Upper lobe of left lung (tissue), 6 donors: Measurements from ENCODE around the gene FNTB. TPM values are rescaled to one million over a fixed set of nuclear protein-coding genes. Genes with fewer than 3 reads are reported as not detected.

ENCODE experiments used
- ATAC-seq, 2 donors: fragments of 200-7000 bp; cut with Tn5 transposase; one replicate each; pipeline ENCODE4 v1.9.1; 2022; ENCODE audit warnings: mild to moderate bottlenecking in 2 of 2, moderate library complexity in 2 of 2; ENCODE audit not compliant: low FRiP score in 2 of 2
- DNase-seq, 2 donors: peaks; one replicate each; pipeline ENCODE4 v3.0.0-alpha.2; 2019 to 2020
- H3K27ac ChIP-seq, 4 donors: fragments of 200-600 bp; sonication (generic); one replicate each; pipeline ENCODE4 v1.5.1; 2016 to 2019
- H3K27me3 ChIP-seq, 4 donors: fragments of 200-600 bp; sonication (generic); one replicate each; pipeline ENCODE4 v1.5.1; 2017 to 2019
- H3K36me3 ChIP-seq, 4 donors: fragments of 200-600 bp; sonication (generic); one replicate each; pipeline ENCODE4 v1.5.1; 2016 to 2019
- H3K4me1 ChIP-seq, 4 donors: fragments of 200-600 bp; sonication (generic); one replicate each; pipeline ENCODE4 v1.5.1; 2018 to 2019
- H3K4me3 ChIP-seq, 4 donors: fragments of 200-600 bp; sonication (generic); one replicate each; pipeline ENCODE4 v1.5.1; 2017 to 2019; ENCODE audit warnings: mild to moderate bottlenecking in 2 of 4, moderate library complexity in 1 of 4
- H3K9me3 ChIP-seq, 4 donors: fragments of 200-600 bp; sonication (generic); one replicate each; pipeline ENCODE4 v1.5.1; 2018 to 2019
- CTCF ChIP-seq, 6 experiments: fragments of 450-650 bp in 4 of 6; fragments of 200-600 bp in 2 of 6; sonication (generic) in 2 of 6; IDR thresholded peaks; one replicate each; pipeline ENCODE4 v1.5.1; 2016 to 2019; ENCODE audit warnings: antibody characterized with exemption in 6 of 6
- EP300 ChIP-seq, 4 donors: sonication (generic); formaldehyde crosslinking; IDR thresholded peaks; one replicate each; pipeline ENCODE4 v1.5.1; 2017; ENCODE audit warnings: antibody characterized with exemption in 4 of 4, control low read depth in 2 of 4
- POLR2A ChIP-seq, 4 donors: fragments of 450-650 bp; IDR thresholded peaks; one replicate each; pipeline ENCODE4 v1.5.1; 2016 to 2017; ENCODE audit warnings: antibody characterized with exemption in 4 of 4, mild to moderate bottlenecking in 2 of 4
- POLR2AphosphoS5 ChIP-seq, 2 donors: sonication (generic); formaldehyde crosslinking; IDR thresholded peaks; one replicate each; pipeline ENCODE4 v1.5.1; 2017; ENCODE audit warnings: antibody characterized with exemption in 2 of 2
- WGBS, 2 donors: methylation state at CpG; one replicate each; pipeline ENCODE4 v1.1.5; 2017 to 2018; 5-methylcytosine and 5-hydroxymethylcytosine counted together
- total RNA-seq, 6 donors: library from RNA; depleted of rRNA in 4 of 6; stranded (reverse); fragments of >200 nt in 4 of 6; gene quantifications; one replicate each; pipeline versions ENCODE4 v1.1.0 to v1.2.1, GENCODE V29; 2016 to 2021
- donor health status: DM: no; HTN: no; CAD: no; lungs with moderate emphysema.
- donor health status: DM: no; HTN: yes; CAD: no; lungs with severe emphysema.

The FNTB gene
- total RNA-seq, 6 donors from 2014 or later = 9.5 to 30.1 (median 16.0) TPM

GRCh38 chr14:64948612-64949210 lies 38.0 kb upstream of the FNTB start:
- WGBS, 2 donors = 87 to 93% methylated on average over 8 of the region's 8 CpGs
- TF ChIP-seq POLR2AphosphoS5 (IDR thresholded peaks at IDR 0.05) (no peak), POLR2A (IDR thresholded peaks at IDR 0.05) (no peak), CTCF (IDR thresholded peaks at IDR 0.05) (no peak), EP300 (IDR thresholded peaks at IDR 0.05) (no peak)
- peaks cover 0 to 33% (median 18%) of the 10 kb centered on the region in 4 donors for H3K36me3 ChIP-seq
- no peaks in the 10 kb centered on the region for H3K9me3 ChIP-seq
- peaks cover 0 to 3% (median 0%) of the 10 kb centered on the region in 4 donors for H3K4me1 ChIP-seq
- H3K4me3 ChIP-seq = no peak overlapping the region
- H3K27me3 ChIP-seq = no peaks in the 10 kb centered on the region
- DNase-seq (no peak), ATAC-seq (no peak)
- no peak overlapping the region for H3K27ac ChIP-seq

GRCh38 chr14:64950889-64951288 lies 35.8 kb upstream of the FNTB start:
- H3K27ac ChIP-seq = no peak overlapping the region
- H3K36me3 ChIP-seq = peaks cover 0 to 33% (median 15%) of the 10 kb centered on the region in 4 donors
- DNase-seq = no peak

GRCh38 chr14:64951291-64951690 lies 35.4 kb upstream of the FNTB start:
- Histone ChIP-seq H3K27ac (no peak overlapping the region), H3K36me3 (peaks cover 0 to 33% (median 15%) of the 10 kb centered on the region in 4 donors), H3K4me3 (no peak overlapping the region), H3K4me1 (no peaks in the 10 kb centered on the region), H3K9me3 (no peaks in the 10 kb centered on the region), H3K27me3 (no peaks in the 10 kb centered on the region)
- no peak for DNase-seq
- 96 to 100% methylated on average over 6 to 8 of the region's 8 CpGs for WGBS, 2 donors
- TF ChIP-seq CTCF (IDR thresholded peaks at IDR 0.05) (no peak), POLR2A (IDR thresholded peaks at IDR 0.05) (no peak), POLR2AphosphoS5 (IDR thresholded peaks at IDR 0.05) (no peak)
- ATAC-seq = no peak

More at GRCh38 chr14:64950889-64951288, 35.8 kb upstream of the FNTB start:
- Histone ChIP-seq H3K9me3 (no peaks in the 10 kb centered on the region), H3K4me1 (no peaks in the 10 kb centered on the region), H3K27me3 (no peaks in the 10 kb centered on the region), H3K4me3 (no peak overlapping the region)
- no peak for TF ChIP-seq EP300 (IDR thresholded peaks at IDR 0.05)
- TF ChIP-seq POLR2AphosphoS5 (IDR thresholded peaks at IDR 0.05) = no peak
- no peak for TF ChIP-seq POLR2A (IDR thresholded peaks at IDR 0.05)
- no peak for TF ChIP-seq CTCF (IDR thresholded peaks at IDR 0.05)
- ATAC-seq = no peak
- 94 to 96% methylated on average over 6 to 8 of the region's 8 CpGs for WGBS, 2 donors

- peaks cover 0 to 33% (median 15%) of the 10 kb centered on the region in 4 donors for H3K36me3 ChIP-seq
- no peak for ATAC-seq
- TF ChIP-seq EP300 (IDR thresholded peaks at IDR 0.05) = no peak
- no peak for TF ChIP-seq POLR2AphosphoS5 (IDR thresholded peaks at IDR 0.05)
- TF ChIP-seq CTCF (IDR thresholded peaks at IDR 0.05) = no peak
- TF ChIP-seq POLR2A (IDR thresholded peaks at IDR 0.05) = no peak
Observed at GRCh38 chr14:64951724-64952123, 35.0 kb upstream of the FNTB start.

More at GRCh38 chr14:64951724-64952123, 35.0 kb upstream of the FNTB start:
- Histone ChIP-seq H3K4me1 (no peaks in the 10 kb centered on the region), H3K4me3 (no peak overlapping the region), H3K27me3 (no peaks in the 10 kb centered on the region), H3K9me3 (no peaks in the 10 kb centered on the region), H3K27ac (no peak overlapping the region)
- DNase-seq = no peak
